Measurements from ENCODE around the gene ENPP6. TPM values are rescaled to one million over a fixed set of nuclear protein-coding genes. Genes with fewer than 3 reads are reported as not detected.

Gene ENPP6
- total and polyA plus RNA-seq, 2 donors: 1.1 to 2.0 TPM

GRCh38 chr4:184074677-184075388 lies 142.8 kb downstream of the ENPP6 start:
- no peak for DNase-seq (ENCODE audit: low read depth in 6 of 9, low spot score in 9 of 9)

GRCh38 chr4:184067931-184068554 lies 149.6 kb downstream of the ENPP6 start:
- H3K27me3 ChIP-seq (ENCODE audit: control insufficient read depth in 2 of 2, insufficient read depth in 1 of 2, low read length in 1 of 2): no peaks in the 10 kb centered on the region
- WGBS: 86% methylated on average over 9 of the region's 9 CpGs
- DNase-seq (ENCODE audit: low read depth in 6 of 9, low spot score in 9 of 9): no peak

More at GRCh38 chr4:184074677-184075388, 142.8 kb downstream of the ENPP6 start:
- no peak overlapping the region for H3K27ac ChIP-seq (ENCODE audit: low read depth in 1 of 2, low read length in 1 of 2)
- H3K36me3 ChIP-seq (ENCODE audit: control insufficient read depth in 2 of 2, insufficient read depth in 2 of 2, low read length in 1 of 2): no peaks in the 10 kb centered on the region
- peaks cover 0 to 3% of the 10 kb centered on the region in 2 donors for H3K27me3 ChIP-seq (ENCODE audit: control insufficient read depth in 2 of 2, insufficient read depth in 1 of 2, low read length in 1 of 2)
- WGBS: 95% methylated on average over 5 of the region's 5 CpGs
- no peak overlapping the region for H3K4me3 ChIP-seq (ENCODE audit: low read length in 2 of 2)
- no peaks in the 10 kb centered on the region for H3K4me1 ChIP-seq (ENCODE audit: control insufficient read depth in 2 of 2, insufficient read depth in 2 of 2, low read length in 2 of 2)
- H3K9me3 ChIP-seq (ENCODE audit: control insufficient read depth in 2 of 2, insufficient read depth in 1 of 2, low read length in 1 of 2): no peaks in the 10 kb centered on the region

GRCh38 chr4:184066584-184067300 lies 150.9 kb downstream of the ENPP6 start:
- Histone ChIP-seq H3K27me3 (ENCODE audit: control insufficient read depth in 2 of 2, insufficient read depth in 1 of 2, low read length in 1 of 2) (no peaks in the 10 kb centered on the region), H3K4me3 (ENCODE audit: low read length in 2 of 2) (no peak overlapping the region), H3K4me1 (ENCODE audit: control insufficient read depth in 2 of 2, insufficient read depth in 2 of 2, low read length in 2 of 2) (no peaks in the 10 kb centered on the region), H3K27ac (ENCODE audit: low read depth in 1 of 2, low read length in 1 of 2) (no peak overlapping the region), H3K36me3 (ENCODE audit: control insufficient read depth in 2 of 2, insufficient read depth in 2 of 2, low read length in 1 of 2) (no peaks in the 10 kb centered on the region), H3K9me3 (ENCODE audit: control insufficient read depth in 2 of 2, insufficient read depth in 1 of 2, low read length in 1 of 2) (no peaks in the 10 kb centered on the region)
- DNase-seq (ENCODE audit: low read depth in 6 of 9, low spot score in 9 of 9): no peak
- 70% methylated on average over 9 of the region's 9 CpGs for WGBS

More at GRCh38 chr4:184067931-184068554, 149.6 kb downstream of the ENPP6 start:
- H3K36me3 ChIP-seq (ENCODE audit: control insufficient read depth in 2 of 2, insufficient read depth in 2 of 2, low read length in 1 of 2): no peaks in the 10 kb centered on the region
- H3K4me3 ChIP-seq (ENCODE audit: low read length in 2 of 2): no peak overlapping the region
- no peak overlapping the region for H3K27ac ChIP-seq (ENCODE audit: low read depth in 1 of 2, low read length in 1 of 2)
- H3K9me3 ChIP-seq (ENCODE audit: control insufficient read depth in 2 of 2, insufficient read depth in 1 of 2, low read length in 1 of 2): no peaks in the 10 kb centered on the region
- H3K4me1 ChIP-seq (ENCODE audit: control insufficient read depth in 2 of 2, insufficient read depth in 2 of 2, low read length in 2 of 2): no peaks in the 10 kb centered on the region

- no peak for DNase-seq (ENCODE audit: low read depth in 6 of 9, low spot score in 9 of 9)
- no peaks in the 10 kb centered on the region for H3K27me3 ChIP-seq (ENCODE audit: control insufficient read depth in 2 of 2, insufficient read depth in 1 of 2, low read length in 1 of 2)
- 89% methylated on average over 5 of the region's 5 CpGs for WGBS
- no peaks in the 10 kb centered on the region for H3K4me1 ChIP-seq (ENCODE audit: control insufficient read depth in 2 of 2, insufficient read depth in 2 of 2, low read length in 2 of 2)
- H3K4me3 ChIP-seq (ENCODE audit: low read length in 2 of 2): no peak overlapping the region
- H3K27ac ChIP-seq (ENCODE audit: low read depth in 1 of 2, low read length in 1 of 2): no peak overlapping the region
- no peaks in the 10 kb centered on the region for H3K36me3 ChIP-seq (ENCODE audit: control insufficient read depth in 2 of 2, insufficient read depth in 2 of 2, low read length in 1 of 2)
- no peaks in the 10 kb centered on the region for H3K9me3 ChIP-seq (ENCODE audit: control insufficient read depth in 2 of 2, insufficient read depth in 1 of 2, low read length in 1 of 2)
Observed at GRCh38 chr4:184064877-184065276, 152.8 kb downstream of the ENPP6 start.

- DNase-seq (ENCODE audit: low read depth in 6 of 9, low spot score in 9 of 9): no peak
- WGBS: 98% methylated on average over 7 of the region's 7 CpGs
Observed at GRCh38 chr4:184062769-184063168, 154.9 kb downstream of the ENPP6 start.

GRCh38 chr4:184061582-184061981 lies 156.1 kb downstream of the ENPP6 start:
- DNase-seq (ENCODE audit: low read depth in 6 of 9, low spot score in 9 of 9): no peak
- Histone ChIP-seq H3K27me3 (ENCODE audit: control insufficient read depth in 2 of 2, insufficient read depth in 1 of 2, low read length in 1 of 2) (no peaks in the 10 kb centered on the region), H3K4me3 (ENCODE audit: low read length in 2 of 2) (no peak overlapping the region), H3K27ac (ENCODE audit: low read depth in 1 of 2, low read length in 1 of 2) (no peak overlapping the region), H3K4me1 (ENCODE audit: control insufficient read depth in 2 of 2, insufficient read depth in 2 of 2, low read length in 2 of 2) (no peaks in the 10 kb centered on the region), H3K36me3 (ENCODE audit: control insufficient read depth in 2 of 2, insufficient read depth in 2 of 2, low read length in 1 of 2) (no peaks in the 10 kb centered on the region), H3K9me3 (ENCODE audit: control insufficient read depth in 2 of 2, insufficient read depth in 1 of 2, low read length in 1 of 2) (no peaks in the 10 kb centered on the region)
- WGBS: 88% methylated on average over 7 of the region's 7 CpGs

More at GRCh38 chr4:184062769-184063168, 154.9 kb downstream of the ENPP6 start:
- Histone ChIP-seq H3K9me3 (ENCODE audit: control insufficient read depth in 2 of 2, insufficient read depth in 1 of 2, low read length in 1 of 2) (no peaks in the 10 kb centered on the region), H3K4me1 (ENCODE audit: control insufficient read depth in 2 of 2, insufficient read depth in 2 of 2, low read length in 2 of 2) (no peaks in the 10 kb centered on the region), H3K36me3 (ENCODE audit: control insufficient read depth in 2 of 2, insufficient read depth in 2 of 2, low read length in 1 of 2) (no peaks in the 10 kb centered on the region), H3K4me3 (ENCODE audit: low read length in 2 of 2) (no peak overlapping the region), H3K27me3 (ENCODE audit: control insufficient read depth in 2 of 2, insufficient read depth in 1 of 2, low read length in 1 of 2) (no peaks in the 10 kb centered on the region), H3K27ac (ENCODE audit: low read depth in 1 of 2, low read length in 1 of 2) (no peak overlapping the region)

GRCh38 chr4:184059099-184059498 lies 158.6 kb downstream of the ENPP6 start:
- Histone ChIP-seq H3K27me3 (ENCODE audit: control insufficient read depth in 2 of 2, insufficient read depth in 1 of 2, low read length in 1 of 2) (no peaks in the 10 kb centered on the region), H3K4me3 (ENCODE audit: low read length in 2 of 2) (no peak overlapping the region), H3K36me3 (ENCODE audit: control insufficient read depth in 2 of 2, insufficient read depth in 2 of 2, low read length in 1 of 2) (no peaks in the 10 kb centered on the region), H3K9me3 (ENCODE audit: control insufficient read depth in 2 of 2, insufficient read depth in 1 of 2, low read length in 1 of 2) (no peaks in the 10 kb centered on the region), H3K27ac (ENCODE audit: low read depth in 1 of 2, low read length in 1 of 2) (no peak overlapping the region), H3K4me1 (ENCODE audit: control insufficient read depth in 2 of 2, insufficient read depth in 2 of 2, low read length in 2 of 2) (no peaks in the 10 kb centered on the region)
- WGBS: 76% methylated on average over 3 of the region's 3 CpGs
- DNase-seq (ENCODE audit: low read depth in 6 of 9, low spot score in 9 of 9): no peak

- H3K36me3 ChIP-seq (ENCODE audit: control insufficient read depth in 2 of 2, insufficient read depth in 2 of 2, low read length in 1 of 2): no peaks in the 10 kb centered on the region
- no peaks in the 10 kb centered on the region for H3K27me3 ChIP-seq (ENCODE audit: control insufficient read depth in 2 of 2, insufficient read depth in 1 of 2, low read length in 1 of 2)
- 96% methylated on average over 6 of the region's 6 CpGs for WGBS
- H3K27ac ChIP-seq (ENCODE audit: low read depth in 1 of 2, low read length in 1 of 2): no peak overlapping the region
- DNase-seq (ENCODE audit: low read depth in 6 of 9, low spot score in 9 of 9): no peak
- no peak overlapping the region for H3K4me3 ChIP-seq (ENCODE audit: low read length in 2 of 2)
- no peaks in the 10 kb centered on the region for H3K4me1 ChIP-seq (ENCODE audit: control insufficient read depth in 2 of 2, insufficient read depth in 2 of 2, low read length in 2 of 2)
- H3K9me3 ChIP-seq (ENCODE audit: control insufficient read depth in 2 of 2, insufficient read depth in 1 of 2, low read length in 1 of 2): no peaks in the 10 kb centered on the region
Observed at GRCh38 chr4:184058026-184058425, 159.6 kb downstream of the ENPP6 start.

GRCh38 chr4:184056877-184057276 lies 160.8 kb downstream of the ENPP6 start:
- no peak overlapping the region for H3K4me3 ChIP-seq (ENCODE audit: low read length in 2 of 2)
- no peak for DNase-seq (ENCODE audit: low read depth in 6 of 9, low spot score in 9 of 9)
- WGBS: 91% methylated on average over 14 of the region's 14 CpGs
- no peaks in the 10 kb centered on the region for H3K9me3 ChIP-seq (ENCODE audit: control insufficient read depth in 2 of 2, insufficient read depth in 1 of 2, low read length in 1 of 2)
- no peaks in the 10 kb centered on the region for H3K36me3 ChIP-seq (ENCODE audit: control insufficient read depth in 2 of 2, insufficient read depth in 2 of 2, low read length in 1 of 2)
- no peak overlapping the region for H3K27ac ChIP-seq (ENCODE audit: low read depth in 1 of 2, low read length in 1 of 2)
- no peaks in the 10 kb centered on the region for H3K4me1 ChIP-seq (ENCODE audit: control insufficient read depth in 2 of 2, insufficient read depth in 2 of 2, low read length in 2 of 2)
- H3K27me3 ChIP-seq (ENCODE audit: control insufficient read depth in 2 of 2, insufficient read depth in 1 of 2, low read length in 1 of 2): no peaks in the 10 kb centered on the region
